ENCODE measurements around the gene OR6B1. TPM values are rescaled to one million over a fixed set of nuclear protein-coding genes. Genes with fewer than 3 reads are reported as not detected.
"Not testable (repeated sequence)": the region's sequence is repeated elsewhere in the genome, so short reads cannot be mapped to it uniquely, and the experiment has no call there.

OR6B1 gene
- total RNA-seq, 1 donor from 2014 or later, result not detected

GRCh38 chr7:144037414-144038035 lies 37.4 kb downstream of the OR6B1 start:
- Mint-ChIP-seq H3K36me3 (ENCODE audit: unreplicated experiment) (no peaks in the 10 kb centered on the region), H3K27me3 (ENCODE audit: unreplicated experiment) (no peaks in the 10 kb centered on the region), H3K27ac (ENCODE audit: unreplicated experiment) (no peak overlapping the region), H3K4me3 (ENCODE audit: unreplicated experiment) (no peak overlapping the region), H3K4me1 (ENCODE audit: low read depth, unreplicated experiment) (no peaks in the 10 kb centered on the region), H3K9me3 (ENCODE audit: unreplicated experiment) (no peaks in the 10 kb centered on the region)
- TF ChIP-seq CTCF (IDR thresholded peaks at IDR 0.05; ENCODE audit: partially characterized antibody, unreplicated experiment), result no peak
- no peak for DNase-seq

- H3K9me3 Mint-ChIP-seq (ENCODE audit: unreplicated experiment), result no peaks in the 10 kb centered on the region
- no peaks in the 10 kb centered on the region for H3K36me3 Mint-ChIP-seq (ENCODE audit: unreplicated experiment)
- no peak for DNase-seq
- no peak for TF ChIP-seq CTCF (IDR thresholded peaks at IDR 0.05; ENCODE audit: partially characterized antibody, unreplicated experiment)
- H3K4me3 Mint-ChIP-seq (ENCODE audit: unreplicated experiment), result no peak overlapping the region
- no peaks in the 10 kb centered on the region for H3K4me1 Mint-ChIP-seq (ENCODE audit: low read depth, unreplicated experiment)
- no peaks in the 10 kb centered on the region for H3K27me3 Mint-ChIP-seq (ENCODE audit: unreplicated experiment)
- no peak overlapping the region for H3K27ac Mint-ChIP-seq (ENCODE audit: unreplicated experiment)
These were observed 38.8 kb downstream of the OR6B1 start for GRCh38 chr7:144038887-144039286.

GRCh38 chr7:144048648-144049047 lies 48.5 kb downstream of the OR6B1 start, which contains the start of gene OR2A5:
TSS of gene OR2A5 (plus strand) at chr7:144048948. CDS start at chr7:144050402, 1,454 bp downstream.
- no peak for DNase-seq
- Mint-ChIP-seq H3K27ac (ENCODE audit: unreplicated experiment) (no peak within 1 kb of the TSS), H3K27me3 (ENCODE audit: unreplicated experiment) (no peaks in the 10 kb centered on the region), H3K36me3 (ENCODE audit: unreplicated experiment) (no peaks in the 10 kb centered on the region), H3K4me3 (ENCODE audit: unreplicated experiment) (no peak within 1 kb of the TSS), H3K9me3 (ENCODE audit: unreplicated experiment) (no peaks in the 10 kb centered on the region), H3K4me1 (ENCODE audit: low read depth, unreplicated experiment) (peaks cover 3% of the 10 kb centered on the region)
- TF ChIP-seq CTCF (IDR thresholded peaks at IDR 0.05; ENCODE audit: partially characterized antibody, unreplicated experiment), result no peak

GRCh38 chr7:144049491-144049890 lies 49.4 kb downstream of the OR6B1 start:
- H3K27me3 Mint-ChIP-seq (ENCODE audit: unreplicated experiment), result no peaks in the 10 kb centered on the region
- DNase-seq, result no peak
- no peak overlapping the region for H3K27ac Mint-ChIP-seq (ENCODE audit: unreplicated experiment)
- no peaks in the 10 kb centered on the region for H3K36me3 Mint-ChIP-seq (ENCODE audit: unreplicated experiment)
- H3K9me3 Mint-ChIP-seq (ENCODE audit: unreplicated experiment), result no peaks in the 10 kb centered on the region
- TF ChIP-seq CTCF (IDR thresholded peaks at IDR 0.05; ENCODE audit: partially characterized antibody, unreplicated experiment), result no peak
- H3K4me1 Mint-ChIP-seq (ENCODE audit: low read depth, unreplicated experiment), result peaks cover 3% of the 10 kb centered on the region
- H3K4me3 Mint-ChIP-seq (ENCODE audit: unreplicated experiment), result no peak overlapping the region

GRCh38 chr7:144050093-144050492 lies 50.0 kb downstream of the OR6B1 start:
- TF ChIP-seq CTCF (IDR thresholded peaks at IDR 0.05; ENCODE audit: partially characterized antibody, unreplicated experiment), result no peak
- no peak overlapping the region for H3K4me3 Mint-ChIP-seq (ENCODE audit: unreplicated experiment)
- peaks cover 3% of the 10 kb centered on the region for H3K4me1 Mint-ChIP-seq (ENCODE audit: low read depth, unreplicated experiment)
- no peaks in the 10 kb centered on the region for H3K27me3 Mint-ChIP-seq (ENCODE audit: unreplicated experiment)
- no peaks in the 10 kb centered on the region for H3K36me3 Mint-ChIP-seq (ENCODE audit: unreplicated experiment)
- DNase-seq, result no peak
- H3K9me3 Mint-ChIP-seq (ENCODE audit: unreplicated experiment), result no peaks in the 10 kb centered on the region
- no peak overlapping the region for H3K27ac Mint-ChIP-seq (ENCODE audit: unreplicated experiment)

- H3K27ac Mint-ChIP-seq (ENCODE audit: unreplicated experiment); DNase-seq; H3K4me1 Mint-ChIP-seq (ENCODE audit: low read depth, unreplicated experiment); H3K9me3 Mint-ChIP-seq (ENCODE audit: unreplicated experiment); H3K27me3 Mint-ChIP-seq (ENCODE audit: unreplicated experiment); H3K4me3 Mint-ChIP-seq (ENCODE audit: unreplicated experiment); H3K36me3 Mint-ChIP-seq (ENCODE audit: unreplicated experiment): not testable (repeated sequence)
These were observed 50.8 kb downstream of the OR6B1 start for GRCh38 chr7:144050884-144051283.

All from glutamatergic neuron (in vitro differentiated cells).